ENCODE data around the gene SERPINH1. TPM values are rescaled to one million over a fixed set of nuclear protein-coding genes. Genes with fewer than 3 reads are reported as not detected.

Gene SERPINH1
- polyA plus RNA-seq, 3 donors = 1.6 to 4.6 (median 2.1) TPM

DNA sequence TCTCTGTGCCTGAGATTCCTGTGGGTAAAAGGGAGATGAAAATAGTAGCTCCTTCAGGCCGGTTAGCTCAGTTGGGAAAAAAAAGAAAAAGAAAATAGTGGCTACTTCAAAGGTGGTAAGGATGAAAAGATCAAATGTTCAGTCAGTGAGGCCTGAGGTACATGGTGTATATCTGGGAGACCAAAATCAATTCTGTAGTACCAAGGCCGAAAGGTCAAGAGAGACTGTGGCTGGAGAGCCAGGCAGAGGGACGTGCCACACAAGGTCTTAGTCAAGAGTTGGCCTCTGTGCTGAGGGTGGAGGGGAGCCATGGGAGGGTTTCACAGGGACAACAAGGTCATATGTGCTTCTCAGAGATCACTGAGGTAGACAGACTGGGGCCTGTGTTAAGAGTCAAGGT, 31.5 kb upstream of the SERPINH1 start:
- H3K27me3 ChIP-seq (ENCODE audit: control insufficient read depth in 2 of 2, insufficient read depth in 2 of 2, low read length in 2 of 2) = no peaks in the 10 kb centered on the region
- peaks cover 22% of the 10 kb centered on the region for H3K4me1 Mint-ChIP-seq
- no peaks in the 10 kb centered on the region for H3K36me3 ChIP-seq (replicated peaks in 1 of 2; ENCODE audit: control insufficient read depth in 1 of 2, insufficient read depth in 2 of 2, low read length in 2 of 2)
- WGBS (ENCODE audit: insufficient coverage) = 57% methylated on average over 3 of the region's 3 CpGs
- H3K9me3 Mint-ChIP-seq = no peaks in the 10 kb centered on the region
- no peaks in the 10 kb centered on the region for H3K9me3 ChIP-seq (replicated peaks in 1 of 2; ENCODE audit: control insufficient read depth in 1 of 2, insufficient read depth in 1 of 2, low read length in 2 of 2)
- H3K4me3 Mint-ChIP-seq = no peak overlapping the region
- intact Hi-C loops (cut with micrococcal nuclease) = no loop called here
- H2AFZ ChIP-seq (ENCODE audit: insufficient read depth, low read depth, low read length, poor library complexity, severe bottlenecking) = no peak overlapping the region
- no peaks in the 10 kb centered on the region for H3K79me2 ChIP-seq (ENCODE audit: insufficient read depth, low read length)
- no peak overlapping the region for H3K9ac ChIP-seq (ENCODE audit: insufficient read depth, low read length, poor library complexity, severe bottlenecking)
- no peaks in the 10 kb centered on the region for H4K20me1 ChIP-seq (ENCODE audit: insufficient read depth, low read length)
- H3K4me2 ChIP-seq (replicated peaks; ENCODE audit: extremely low read depth, low read length, poor library complexity, severe bottlenecking) = no peak overlapping the region
- H3K27ac Mint-ChIP-seq = no peak overlapping the region
- TF ChIP-seq CTCF (IDR thresholded peaks at IDR 0.05) = no peak
- H3K4me3 ChIP-seq (replicated peaks in 1 of 3; ENCODE audit: low read depth in 2 of 3, low read length in 3 of 3) = no peak overlapping the region
- no peak overlapping the region for H3K27ac ChIP-seq (ENCODE audit: low read depth in 1 of 2, low read length in 2 of 2)
- DNase-seq = no peak
- H3K27me3 Mint-ChIP-seq (ENCODE audit: low read depth in 3 of 3) = peaks cover 9 to 23% (median 18%) of the 10 kb centered on the region in 3 donors
- H3K36me3 Mint-ChIP-seq = no peaks in the 10 kb centered on the region
- H3K4me1 ChIP-seq (ENCODE audit: control insufficient read depth in 1 of 2, insufficient read depth in 2 of 2, low read length in 2 of 2) = peaks cover 9 to 14% of the 10 kb centered on the region in 2 donors

- Histone ChIP-seq H3K36me3 (replicated peaks in 1 of 2; ENCODE audit: control insufficient read depth in 1 of 2, insufficient read depth in 2 of 2, low read length in 2 of 2) (no peaks in the 10 kb centered on the region), H2AFZ (ENCODE audit: insufficient read depth, low read depth, low read length, poor library complexity, severe bottlenecking) (no peak overlapping the region), H3K79me2 (ENCODE audit: insufficient read depth, low read length) (no peaks in the 10 kb centered on the region), H3K9ac (ENCODE audit: insufficient read depth, low read length, poor library complexity, severe bottlenecking) (no peak overlapping the region), H3K27ac (ENCODE audit: low read depth in 1 of 2, low read length in 2 of 2) (no peak overlapping the region), H4K20me1 (ENCODE audit: insufficient read depth, low read length) (no peaks in the 10 kb centered on the region), H3K4me3 (replicated peaks in 1 of 3; ENCODE audit: low read depth in 2 of 3, low read length in 3 of 3) (no peak overlapping the region), H3K27me3 (ENCODE audit: control insufficient read depth in 2 of 2, insufficient read depth in 2 of 2, low read length in 2 of 2) (no peaks in the 10 kb centered on the region), H3K4me2 (replicated peaks; ENCODE audit: extremely low read depth, low read length, poor library complexity, severe bottlenecking) (no peak overlapping the region), H3K4me1 (ENCODE audit: control insufficient read depth in 1 of 2, insufficient read depth in 2 of 2, low read length in 2 of 2) (peaks cover 7 to 10% of the 10 kb centered on the region in 2 donors), H3K9me3 (replicated peaks in 1 of 2; ENCODE audit: control insufficient read depth in 1 of 2, insufficient read depth in 1 of 2, low read length in 2 of 2) (no peaks in the 10 kb centered on the region)
- H3K4me3 Mint-ChIP-seq = no peak overlapping the region
- DNase-seq = no peak
- peaks cover 23% of the 10 kb centered on the region for H3K4me1 Mint-ChIP-seq
- no peaks in the 10 kb centered on the region for H3K9me3 Mint-ChIP-seq
- intact Hi-C loops (cut with micrococcal nuclease) = no loop called here
- no peak for TF ChIP-seq CTCF (IDR thresholded peaks at IDR 0.05)
- peaks cover 9 to 20% (median 15%) of the 10 kb centered on the region in 3 donors for H3K27me3 Mint-ChIP-seq (ENCODE audit: low read depth in 3 of 3)
- no peaks in the 10 kb centered on the region for H3K36me3 Mint-ChIP-seq
- 83% methylated on average over 4 of the region's 4 CpGs for WGBS (ENCODE audit: insufficient coverage)
- no peak overlapping the region for H3K27ac Mint-ChIP-seq
These were observed 30.7 kb upstream of the SERPINH1 start for GRCh38 chr11:75531325-75531724.
